Ectodermal cell (in vitro differentiated cells): Measurements from ENCODE around the gene COPS2.

Source experiments
- H3K27ac ChIP-seq: 2 replicates; pipeline ENCODE4 v1.7.0; 2013; ENCODE audit warnings: mild to moderate bottlenecking, low read depth, low read length; ENCODE audit not compliant: insufficient read depth, poor library complexity, severe bottlenecking
- H3K27me3 ChIP-seq: 2 replicates; pipeline ENCODE4 v1.7.0; 2013; ENCODE audit warnings: mild to moderate bottlenecking, low read length; ENCODE audit not compliant: insufficient read depth, control insufficient read depth, poor library complexity, severe bottlenecking
- H3K36me3 ChIP-seq: one replicate; pipeline ENCODE4 v1.7.0; 2013; ENCODE audit warnings: low read length; ENCODE audit not compliant: control insufficient read depth, insufficient read depth
- H3K4me1 ChIP-seq: one replicate; pipeline ENCODE4 v1.7.0; 2013; ENCODE audit warnings: low read length; ENCODE audit not compliant: control insufficient read depth, insufficient read depth
- H3K4me3 ChIP-seq: 2 replicates; pipeline ENCODE4 v1.7.0; 2013; ENCODE audit warnings: low read depth, low read length, control low read depth; ENCODE audit not compliant: insufficient read depth
- H3K9me3 ChIP-seq: 2 replicates; pipeline ENCODE4 v1.7.0; 2013; ENCODE audit warnings: mild to moderate bottlenecking, low read length, moderate library complexity; ENCODE audit not compliant: control insufficient read depth
- WGBS, 2 experiments: methylation state at CpG; one replicate each; pipeline ENCODE4 v1.1.7; 2013; ENCODE audit warnings: missing lambda C conversion rate in 2 of 2; 5-methylcytosine and 5-hydroxymethylcytosine counted together

COPS2 gene

DNA sequence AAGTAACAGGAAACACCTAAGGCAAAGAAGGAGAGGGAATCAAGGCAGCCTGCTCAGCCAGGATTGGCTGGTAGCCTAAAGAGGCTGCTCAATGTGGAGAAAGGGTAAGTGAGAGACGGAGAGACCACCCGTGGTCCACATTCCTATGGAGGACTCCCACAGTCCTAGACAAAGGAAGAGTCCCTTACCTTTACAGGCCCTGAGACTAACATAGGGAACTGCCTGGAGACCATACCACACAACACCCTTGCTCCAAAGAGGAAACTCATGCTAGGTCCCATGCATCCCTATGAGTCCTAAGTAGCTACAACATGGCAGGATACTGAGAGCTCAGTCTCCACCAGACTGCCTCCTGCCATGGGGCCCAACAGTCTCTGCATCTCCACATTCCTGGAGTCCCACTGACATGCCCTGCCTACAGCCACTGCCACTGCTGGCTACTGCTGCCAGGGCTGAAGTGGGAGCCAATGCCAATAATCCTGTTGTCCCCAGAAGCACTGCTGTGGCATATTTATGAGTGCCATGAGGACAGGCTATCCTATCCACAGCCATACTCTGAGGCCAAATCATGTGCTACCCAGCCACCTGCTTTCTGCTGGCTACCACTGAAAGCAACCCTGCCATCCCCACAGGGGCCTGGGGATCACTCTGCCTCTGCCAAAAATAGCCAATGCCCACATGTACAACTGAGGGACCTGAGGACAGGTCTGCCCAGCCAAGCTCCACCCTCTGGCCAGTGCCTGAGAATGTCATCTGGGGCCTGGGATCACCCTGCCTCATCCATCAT, 45.0 kb downstream of the COPS2 start:
- H3K36me3 ChIP-seq = peaks cover 3% of the 10 kb centered on the region
- WGBS, 2 experiments = 8 to 19% methylated on average over 2 of the region's 2 CpGs
- no peaks in the 10 kb centered on the region for H3K27me3 ChIP-seq
- H3K9me3 ChIP-seq = no peaks in the 10 kb centered on the region
- no peak overlapping the region for H3K4me3 ChIP-seq
- H3K4me1 ChIP-seq = no peaks in the 10 kb centered on the region
- no peak overlapping the region for H3K27ac ChIP-seq

DNA sequence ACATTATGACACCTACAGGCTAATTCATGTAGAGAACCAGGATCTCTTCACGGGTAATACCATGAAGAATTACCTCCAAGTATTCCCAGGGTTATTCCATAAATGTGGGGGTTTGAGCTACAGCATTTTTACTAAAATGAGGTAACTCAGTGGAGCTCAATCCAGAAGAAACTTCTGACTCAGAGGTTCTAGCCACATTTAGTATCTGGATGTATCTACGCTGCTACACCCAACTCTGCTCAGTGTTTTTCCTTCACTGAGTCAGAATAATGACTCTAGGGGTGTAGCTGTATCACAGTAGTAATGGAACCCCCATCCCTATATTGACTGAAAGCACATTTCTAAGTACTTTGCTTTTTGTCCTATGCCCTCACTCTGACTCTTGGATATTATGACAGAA, 52.4 kb downstream of the COPS2 start:
- Histone ChIP-seq H3K4me1 (no peaks in the 10 kb centered on the region), H3K4me3 (no peak overlapping the region), H3K36me3 (no peaks in the 10 kb centered on the region), H3K9me3 (no peaks in the 10 kb centered on the region), H3K27me3 (no peaks in the 10 kb centered on the region), H3K27ac (no peak overlapping the region)
- WGBS, 2 experiments = 94 to 96% methylated on average over 2 of the region's 2 CpGs

DNA sequence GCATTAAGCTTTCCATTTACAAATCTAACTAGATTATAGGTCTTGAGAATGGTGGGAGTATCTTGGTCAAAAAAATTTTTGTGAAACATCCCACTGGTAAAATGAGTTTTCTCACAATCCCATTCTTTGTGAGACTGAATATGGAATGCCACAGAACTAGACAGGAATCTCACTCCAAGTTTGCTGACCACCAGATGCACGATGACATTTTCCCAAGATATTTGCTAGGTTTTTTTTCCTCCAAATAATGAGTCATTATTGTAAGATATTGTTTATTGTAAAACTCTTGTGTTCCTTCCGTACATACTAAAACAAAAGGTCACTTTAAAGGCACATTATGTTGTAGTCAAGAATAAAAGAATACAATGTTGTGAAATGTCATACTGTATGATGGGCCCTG, 53.9 kb downstream of the COPS2 start:
- WGBS, 2 experiments = 92% methylated on average over 1 of the region's 2 CpGs; no CpG with 5 or more reads in 1 of the 2 experiments
- Histone ChIP-seq H3K4me1 (no peaks in the 10 kb centered on the region), H3K9me3 (no peaks in the 10 kb centered on the region), H3K27me3 (no peaks in the 10 kb centered on the region), H3K27ac (no peak overlapping the region), H3K36me3 (no peaks in the 10 kb centered on the region), H3K4me3 (no peak overlapping the region)

GRCh38 chr15:49096090-49096750, 59.2 kb downstream of the COPS2 start:
- Histone ChIP-seq H3K9me3 (no peaks in the 10 kb centered on the region), H3K27ac (no peak overlapping the region), H3K36me3 (no peaks in the 10 kb centered on the region), H3K4me3 (no peak overlapping the region), H3K4me1 (no peaks in the 10 kb centered on the region), H3K27me3 (no peaks in the 10 kb centered on the region)

DNA sequence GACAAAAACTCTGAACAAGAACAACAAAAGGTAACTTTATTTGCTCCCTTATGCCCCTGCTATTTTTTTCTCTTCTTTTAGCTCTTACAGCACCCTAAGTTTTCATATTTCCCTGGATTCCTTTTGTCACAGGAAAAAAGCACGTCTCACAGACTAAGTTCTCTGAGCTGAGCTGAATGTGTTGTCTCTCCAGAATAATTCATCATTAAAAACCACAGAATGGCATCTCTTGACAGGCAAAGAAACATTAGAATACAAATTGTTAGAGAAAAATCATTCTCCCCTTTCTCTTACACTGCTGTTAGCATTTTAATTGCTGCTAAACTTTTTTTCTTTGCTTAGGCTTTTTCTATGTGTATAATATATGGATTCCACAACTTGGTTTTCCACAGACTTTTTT, 60.5 kb downstream of the COPS2 start:
- H3K36me3 ChIP-seq = no peaks in the 10 kb centered on the region
- H3K27me3 ChIP-seq = no peaks in the 10 kb centered on the region
- no peak overlapping the region for H3K27ac ChIP-seq
- H3K9me3 ChIP-seq = no peaks in the 10 kb centered on the region
- WGBS, 2 experiments = 89 to 92% methylated on average over 1 of the region's 1 CpG
- no peak overlapping the region for H3K4me3 ChIP-seq
- no peaks in the 10 kb centered on the region for H3K4me1 ChIP-seq

- H3K4me3 ChIP-seq = no peak overlapping the region
- no peaks in the 10 kb centered on the region for H3K4me1 ChIP-seq
- H3K27me3 ChIP-seq = no peaks in the 10 kb centered on the region
- no peaks in the 10 kb centered on the region for H3K36me3 ChIP-seq
- 90 to 91% methylated on average over 4 of the region's 4 CpGs for WGBS, 2 experiments
- H3K27ac ChIP-seq = no peak overlapping the region
- H3K9me3 ChIP-seq = no peaks in the 10 kb centered on the region
Measured at GRCh38 chr15:49093252-49094105, 61.9 kb downstream of the COPS2 start.

DNA sequence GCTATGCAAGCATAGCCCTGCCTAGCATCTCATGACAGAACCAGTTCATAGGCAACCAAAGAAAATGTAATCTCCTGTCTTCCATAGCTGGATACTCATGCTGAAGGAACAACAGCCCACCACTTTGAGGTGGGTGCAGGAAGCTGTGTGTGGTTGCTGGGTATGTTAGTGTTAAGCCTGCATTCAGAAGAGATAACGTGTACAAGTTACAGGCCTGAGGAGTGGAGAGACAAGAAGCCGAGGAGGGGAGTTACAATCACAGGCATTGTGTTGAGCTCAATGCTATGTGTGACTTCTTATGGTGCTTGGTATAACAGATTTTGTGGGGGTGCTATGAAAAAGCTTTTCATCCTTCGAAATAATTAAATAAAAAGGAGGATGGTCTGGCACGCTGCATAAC, 66.4 kb downstream of the COPS2 start:
- Histone ChIP-seq H3K36me3 (no peaks in the 10 kb centered on the region), H3K27me3 (no peaks in the 10 kb centered on the region), H3K4me3 (no peak overlapping the region), H3K4me1 (no peaks in the 10 kb centered on the region), H3K9me3 (no peaks in the 10 kb centered on the region), H3K27ac (no peak overlapping the region)
- WGBS, 2 experiments = 90 to 95% methylated on average over 4 of the region's 4 CpGs

GRCh38 chr15:49085696-49086459, 69.5 kb downstream of the COPS2 start:
- WGBS, 2 experiments = 91 to 97% methylated on average over 5 of the region's 5 CpGs
- H3K27ac ChIP-seq = no peak overlapping the region
- no peak overlapping the region for H3K4me3 ChIP-seq
- no peaks in the 10 kb centered on the region for H3K36me3 ChIP-seq
- no peaks in the 10 kb centered on the region for H3K27me3 ChIP-seq
- no peaks in the 10 kb centered on the region for H3K4me1 ChIP-seq
- H3K9me3 ChIP-seq = no peaks in the 10 kb centered on the region

- WGBS, 2 experiments = 88 to 95% methylated on average over 3 of the region's 3 CpGs
- no peaks in the 10 kb centered on the region for H3K27me3 ChIP-seq
- no peak overlapping the region for H3K4me3 ChIP-seq
- H3K4me1 ChIP-seq = no peaks in the 10 kb centered on the region
- no peak overlapping the region for H3K27ac ChIP-seq
- no peaks in the 10 kb centered on the region for H3K36me3 ChIP-seq
- H3K9me3 ChIP-seq = no peaks in the 10 kb centered on the region
Measured at GRCh38 chr15:49084285-49084570, 71.2 kb downstream of the COPS2 start.
